Activated naive CD4-positive, alpha-beta T cell treated with anti-CD3 and anti-CD28 coated beads, Interleukin-2, amount 10 ng/mL, durations not matched to agents 7 days and 5 days (primary cell): Measurements from ENCODE around the gene TUBB4A.

ENCODE experiments used
- CTCF ChIA-PET: fragments of 350-600 bp; sonication (Branson Sonifier 250); formaldehyde crosslinking; loops from one replicate; lab custom pipeline; 2021; ENCODE audit warnings: antibody characterized with exemption; lab: Charles Lee
- DNase-seq: peaks from one replicate; pipeline ENCODE4 v3.0.0-alpha.2; 2020
- H3K27ac Mint-ChIP-seq: one replicate; pipeline ENCODE4 v1.8.0; 2021; ENCODE audit warnings: mild to moderate bottlenecking, moderate library complexity, mixed read lengths
- H3K27me3 Mint-ChIP-seq: one replicate; pipeline ENCODE4 v1.8.0; 2021; ENCODE audit warnings: mild to moderate bottlenecking, mixed read lengths
- H3K36me3 Mint-ChIP-seq: one replicate; pipeline ENCODE4 v1.8.0; 2021; ENCODE audit warnings: mixed read lengths
- H3K4me1 Mint-ChIP-seq: one replicate; pipeline ENCODE4 v1.8.0; 2021; ENCODE audit warnings: mixed read lengths
- H3K4me3 Mint-ChIP-seq: one replicate; pipeline ENCODE4 v1.8.0; 2021; ENCODE audit warnings: mild to moderate bottlenecking, moderate library complexity, mixed read lengths
- H3K9me3 Mint-ChIP-seq: one replicate; pipeline ENCODE4 v1.8.0; 2021; ENCODE audit warnings: mixed read lengths

TUBB4A gene

GRCh38 chr19:6531163-6531955 lies 29.2 kb upstream of the TUBB4A start:
- peaks cover 6% of the 10 kb centered on the region for H3K36me3 Mint-ChIP-seq
- peaks cover 77% of the 10 kb centered on the region for H3K27me3 Mint-ChIP-seq
- peaks cover 5% of the 10 kb centered on the region for H3K9me3 Mint-ChIP-seq
- CTCF ChIA-PET = no interaction called here
- peaks cover 42% of the 10 kb centered on the region for H3K4me1 Mint-ChIP-seq
- no peak for DNase-seq
- no peak overlapping the region for H3K27ac Mint-ChIP-seq
- H3K4me3 Mint-ChIP-seq = peak overlapping the region; percentile 69

DNA sequence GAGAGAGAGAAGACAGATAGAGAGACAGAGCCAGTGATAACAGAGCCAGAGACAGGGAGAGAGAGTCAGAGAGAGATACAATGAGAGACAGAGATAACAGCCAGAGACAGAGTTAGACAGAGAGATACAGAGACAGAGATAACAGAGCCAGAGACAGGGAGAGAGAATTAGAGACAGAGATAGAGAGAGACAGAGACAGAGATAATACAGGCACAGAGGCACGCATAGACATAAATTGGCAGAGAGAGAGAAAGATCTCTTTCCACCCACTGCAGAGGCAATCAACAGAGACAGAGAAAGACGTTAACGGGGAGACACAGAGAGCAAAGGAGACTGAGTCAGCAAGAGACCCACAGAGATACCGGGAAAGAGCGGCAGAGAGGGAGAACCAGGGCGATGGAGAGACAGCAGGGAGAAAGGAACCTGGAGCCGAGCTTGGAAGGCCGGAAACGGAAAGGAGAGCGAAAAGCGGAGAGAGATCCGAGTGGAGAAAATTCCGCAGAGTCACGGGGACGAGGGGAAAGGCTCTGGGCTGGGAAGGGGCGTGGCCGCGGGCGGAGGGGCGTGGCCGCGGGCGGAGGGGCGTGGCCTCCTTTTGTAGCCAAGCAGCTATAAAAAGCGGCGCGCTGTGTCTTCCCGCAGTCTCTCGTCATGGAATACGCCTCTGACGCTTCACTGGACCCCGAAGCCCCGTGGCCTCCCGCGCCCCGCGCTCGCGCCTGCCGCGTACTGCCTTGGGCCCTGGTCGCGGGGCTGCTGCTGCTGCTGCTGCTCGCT lies 28.5 kb upstream of the TUBB4A start, which contains the start of gene TNFSF9:
TSS of gene TNFSF9 (plus strand) at position 641 of the 777 bp plus-strand sequence. CDS start at position 652, 11 bp downstream.
- no peaks in the 10 kb centered on the region for H3K9me3 Mint-ChIP-seq
- H3K4me1 Mint-ChIP-seq = peaks cover 35% of the 10 kb centered on the region
- peaks cover 78% of the 10 kb centered on the region for H3K27me3 Mint-ChIP-seq
- no peak within 1 kb of the TSS for H3K27ac Mint-ChIP-seq
- peak within 1 kb of the TSS; percentile 69 for H3K4me3 Mint-ChIP-seq
- DNase-seq = peak; percentile 87
- H3K36me3 Mint-ChIP-seq = no peaks in the 10 kb centered on the region
- CTCF ChIA-PET = no interaction called here

DNA sequence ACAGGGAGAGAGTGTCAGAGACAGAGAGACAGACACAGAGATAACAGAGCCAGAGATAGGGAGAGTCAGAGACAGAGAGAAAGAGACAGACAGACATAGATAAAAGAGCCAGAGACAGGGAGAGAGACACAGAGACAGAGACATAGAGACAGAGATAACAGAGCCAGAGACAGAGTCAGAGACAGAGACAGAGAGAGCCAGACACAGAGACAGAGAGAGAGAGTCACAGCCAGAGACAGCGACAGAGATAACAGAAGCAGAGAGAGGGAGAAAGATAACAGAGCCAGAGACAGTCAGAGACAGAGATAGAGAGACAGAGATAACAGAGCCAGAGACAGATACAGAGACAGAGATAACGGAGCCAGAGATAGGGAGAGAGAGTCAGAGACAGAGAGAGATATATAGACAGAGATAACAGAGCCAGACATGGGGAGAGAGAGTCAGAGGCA lies 27.9 kb upstream of the TUBB4A start:
- H3K27me3 Mint-ChIP-seq = peaks cover 82% of the 10 kb centered on the region
- H3K27ac Mint-ChIP-seq = no peak overlapping the region
- H3K4me3 Mint-ChIP-seq = peak overlapping the region; percentile 69
- H3K4me1 Mint-ChIP-seq = peaks cover 31% of the 10 kb centered on the region
- DNase-seq = no peak
- no peaks in the 10 kb centered on the region for H3K9me3 Mint-ChIP-seq
- H3K36me3 Mint-ChIP-seq = no peaks in the 10 kb centered on the region
- CTCF ChIA-PET = no interaction called here

DNA sequence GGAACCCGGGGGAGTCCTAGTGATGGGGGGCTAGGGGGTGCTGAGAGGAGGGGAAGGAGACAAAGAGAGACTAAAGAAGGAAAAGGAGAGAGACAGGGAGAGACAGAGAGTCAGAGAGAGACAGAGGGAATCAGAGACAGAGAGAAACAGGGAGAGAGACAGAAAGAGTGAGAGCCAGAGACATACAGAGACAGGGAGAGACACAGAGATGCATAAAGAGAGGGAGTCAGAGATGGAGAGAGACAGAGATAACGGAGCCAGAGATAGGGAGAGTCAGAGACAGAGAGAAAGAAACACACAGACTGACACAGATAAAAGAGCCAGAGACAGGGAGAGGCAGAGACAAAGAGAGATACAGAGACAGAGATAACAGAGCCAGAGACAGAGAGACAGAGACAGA lies 27.2 kb upstream of the TUBB4A start:
- no peaks in the 10 kb centered on the region for H3K36me3 Mint-ChIP-seq
- no peak for DNase-seq
- H3K27ac Mint-ChIP-seq = no peak overlapping the region
- peaks cover 31% of the 10 kb centered on the region for H3K4me1 Mint-ChIP-seq
- CTCF ChIA-PET = no interaction called here
- H3K9me3 Mint-ChIP-seq = no peaks in the 10 kb centered on the region
- H3K4me3 Mint-ChIP-seq = peak overlapping the region; percentile 2
- peaks cover 76% of the 10 kb centered on the region for H3K27me3 Mint-ChIP-seq

DNA sequence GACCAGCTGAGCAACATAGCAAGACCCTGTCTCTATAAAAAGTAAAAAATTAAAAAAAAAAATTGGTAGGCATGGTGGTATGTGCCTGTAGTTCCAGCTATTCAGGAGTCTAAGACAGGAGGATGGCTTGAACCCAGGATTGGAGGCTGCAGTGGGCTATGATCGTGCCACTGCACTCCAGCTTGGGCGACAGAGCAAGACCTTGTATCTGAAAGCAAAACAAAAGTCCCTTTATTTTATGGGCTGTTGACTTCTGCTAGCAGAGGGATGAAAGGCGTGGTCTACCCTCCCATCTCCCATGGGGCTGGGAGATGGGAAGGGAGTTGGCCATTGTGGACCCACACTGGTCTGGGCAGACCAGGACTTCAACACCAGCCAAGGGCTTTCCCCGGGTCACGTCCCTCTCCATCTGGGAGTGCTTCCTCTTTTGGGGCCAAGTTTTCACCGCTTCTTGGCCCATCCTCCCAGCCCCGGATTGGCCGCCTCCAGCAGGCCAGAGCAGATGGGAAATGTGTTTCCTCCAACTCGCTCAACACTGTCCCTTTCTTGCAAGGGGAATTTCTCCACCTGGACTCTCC lies 26.5 kb upstream of the TUBB4A start:
- Mint-ChIP-seq H3K36me3 (no peaks in the 10 kb centered on the region), H3K4me3 (no peak overlapping the region), H3K27ac (no peak overlapping the region), H3K9me3 (no peaks in the 10 kb centered on the region), H3K27me3 (peaks cover 68% of the 10 kb centered on the region), H3K4me1 (peaks cover 28% of the 10 kb centered on the region)
- CTCF ChIA-PET = no interaction called here
- DNase-seq = no peak

GRCh38 chr19:6527893-6528543 lies 25.9 kb upstream of the TUBB4A start:
- no peak for DNase-seq
- no peaks in the 10 kb centered on the region for H3K9me3 Mint-ChIP-seq
- H3K4me1 Mint-ChIP-seq = peaks cover 28% of the 10 kb centered on the region
- CTCF ChIA-PET = no interaction called here
- H3K36me3 Mint-ChIP-seq = no peaks in the 10 kb centered on the region
- H3K27me3 Mint-ChIP-seq = peaks cover 64% of the 10 kb centered on the region
- H3K4me3 Mint-ChIP-seq = no peak overlapping the region
- no peak overlapping the region for H3K27ac Mint-ChIP-seq

- no peak overlapping the region for H3K27ac Mint-ChIP-seq
- H3K4me1 Mint-ChIP-seq = peaks cover 7% of the 10 kb centered on the region
- peaks cover 43% of the 10 kb centered on the region for H3K27me3 Mint-ChIP-seq
- DNase-seq = no peak
- CTCF ChIA-PET = interaction anchor here (0.9 kb wide), 1 partner anchor 340 kb away, joined by 3 read pairs; no protein-coding TSS in a partner anchor
- no peaks in the 10 kb centered on the region for H3K36me3 Mint-ChIP-seq
- H3K9me3 Mint-ChIP-seq = no peaks in the 10 kb centered on the region
- H3K4me3 Mint-ChIP-seq = no peak overlapping the region
Observed at GRCh38 chr19:6524311-6524710, 22.2 kb upstream of the TUBB4A start.

GRCh38 chr19:6522712-6523111 lies 20.6 kb upstream of the TUBB4A start:
- Mint-ChIP-seq H3K9me3 (no peaks in the 10 kb centered on the region), H3K36me3 (no peaks in the 10 kb centered on the region), H3K4me1 (peaks cover 20% of the 10 kb centered on the region), H3K27me3 (peaks cover 30% of the 10 kb centered on the region), H3K27ac (no peak overlapping the region), H3K4me3 (no peak overlapping the region)
- CTCF ChIA-PET = interaction anchor here (0.6 to 1.2 kb wide), 2 partner anchors 9 to 13 kb away, joined by 3 read pairs; no protein-coding TSS in a partner anchor
- no peak for DNase-seq

DNA sequence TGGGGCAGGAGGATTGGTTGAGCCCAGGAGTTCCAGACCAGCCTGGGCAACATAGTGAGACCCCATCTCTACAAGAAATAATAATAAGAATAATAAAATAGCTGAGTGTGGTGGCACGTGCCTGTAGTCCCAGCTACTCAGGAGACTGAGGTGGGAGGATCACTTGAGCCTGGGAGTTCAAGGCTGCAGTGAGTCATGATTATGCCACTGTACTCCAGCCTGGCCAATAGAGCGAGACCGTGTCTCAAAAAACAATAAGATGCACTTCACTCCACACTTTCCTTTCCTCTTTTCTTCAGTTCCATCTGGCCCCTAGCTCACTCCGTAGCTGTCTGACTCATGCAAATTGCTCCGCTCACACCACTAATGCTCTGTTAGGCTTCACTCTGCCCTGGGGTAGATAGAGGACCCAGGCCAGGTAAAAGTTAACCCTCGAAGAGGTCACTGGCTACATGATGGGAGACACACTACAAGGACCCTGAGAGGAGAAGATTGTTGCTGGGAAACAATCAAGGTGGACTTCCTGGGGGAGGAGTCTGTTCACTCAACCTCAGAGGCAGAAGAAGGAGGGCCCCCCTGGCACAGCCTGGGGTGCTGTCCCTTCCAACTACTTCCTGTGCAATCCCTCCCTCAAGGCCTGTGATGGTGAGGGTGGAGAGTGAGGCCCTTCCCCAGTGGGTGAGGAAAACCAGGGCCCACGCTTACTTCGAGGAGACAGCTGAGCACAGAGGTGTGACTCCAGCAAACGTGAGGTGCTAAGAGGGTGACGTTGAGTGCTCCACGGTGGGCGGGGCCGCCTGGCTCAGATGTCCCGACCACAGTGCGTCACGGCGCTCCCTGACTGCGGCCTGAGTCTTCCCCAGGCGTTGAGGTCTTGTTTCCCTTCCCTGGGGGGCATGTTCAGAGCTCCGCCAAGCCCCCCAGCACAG lies 19.9 kb upstream of the TUBB4A start:
- peaks cover 26% of the 10 kb centered on the region for H3K27me3 Mint-ChIP-seq
- H3K4me3 Mint-ChIP-seq = no peak overlapping the region
- DNase-seq = no peak
- H3K4me1 Mint-ChIP-seq = peaks cover 26% of the 10 kb centered on the region
- CTCF ChIA-PET = interaction anchor here (0.6 kb wide), 1 partner anchor 9 kb away, joined by 3 read pairs; no protein-coding TSS in a partner anchor
- no peaks in the 10 kb centered on the region for H3K9me3 Mint-ChIP-seq
- H3K36me3 Mint-ChIP-seq = no peaks in the 10 kb centered on the region
- no peak overlapping the region for H3K27ac Mint-ChIP-seq

GRCh38 chr19:6519289-6519688 lies 17.2 kb upstream of the TUBB4A start:
- no peak overlapping the region for H3K27ac Mint-ChIP-seq
- peaks cover 23% of the 10 kb centered on the region for H3K27me3 Mint-ChIP-seq
- CTCF ChIA-PET = interaction anchor here (0.8 kb wide), 1 partner anchor 112 kb away, joined by 3 read pairs; no protein-coding TSS in a partner anchor
- no peaks in the 10 kb centered on the region for H3K36me3 Mint-ChIP-seq
- peaks cover 39% of the 10 kb centered on the region for H3K4me1 Mint-ChIP-seq
- H3K9me3 Mint-ChIP-seq = no peaks in the 10 kb centered on the region
- no peak overlapping the region for H3K4me3 Mint-ChIP-seq
- DNase-seq = no peak

GRCh38 chr19:6518145-6518911 lies 16.2 kb upstream of the TUBB4A start:
- H3K27ac Mint-ChIP-seq = peak overlapping the region; percentile 12
- peaks cover 39% of the 10 kb centered on the region for H3K4me1 Mint-ChIP-seq
- peak overlapping the region; percentile 54 for H3K4me3 Mint-ChIP-seq
- peaks cover 27% of the 10 kb centered on the region for H3K27me3 Mint-ChIP-seq
- H3K36me3 Mint-ChIP-seq = no peaks in the 10 kb centered on the region
- no peaks in the 10 kb centered on the region for H3K9me3 Mint-ChIP-seq
- CTCF ChIA-PET = interaction anchor here (0.6 to 3.0 kb wide), 7 partner anchors 13 to 345 kb away, joined by 3 to 33 read pairs (median 5); no protein-coding TSS in a partner anchor
- peak; percentile 50 for DNase-seq

DNA sequence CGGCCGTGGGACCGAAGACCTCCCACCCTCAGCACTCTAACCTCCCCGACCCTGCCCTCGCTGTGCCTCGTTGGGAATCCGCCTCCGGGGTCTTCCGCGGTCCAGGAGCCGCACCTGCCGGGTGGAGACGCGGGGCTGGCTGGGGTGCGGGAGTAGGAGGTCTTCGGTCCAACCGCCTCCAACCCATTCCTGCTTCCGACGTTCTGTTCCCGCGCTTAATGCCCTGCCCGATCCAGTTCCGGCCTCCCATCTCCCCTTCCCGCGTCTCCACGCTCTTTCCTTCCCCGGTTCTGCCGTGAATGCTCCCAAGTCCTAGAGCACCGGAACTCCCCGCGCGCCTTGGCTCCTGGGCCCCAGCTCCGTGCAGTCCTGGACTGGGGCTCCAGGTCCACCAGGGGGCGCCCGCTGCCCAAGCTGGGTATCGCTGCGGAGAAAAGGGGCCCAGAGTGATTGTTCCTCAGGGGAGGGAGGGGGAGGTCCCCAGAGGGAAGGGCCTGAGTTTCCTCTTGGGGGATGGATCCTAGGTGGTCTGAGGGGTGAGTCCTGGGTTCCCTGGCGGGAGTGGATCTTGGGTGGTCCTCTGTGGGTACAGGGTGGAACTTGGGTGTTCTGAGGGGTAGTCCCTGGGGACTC lies 14.7 kb upstream of the TUBB4A start:
- Mint-ChIP-seq H3K4me1 (peaks cover 34% of the 10 kb centered on the region), H3K9me3 (no peaks in the 10 kb centered on the region), H3K4me3 (peak overlapping the region; percentile 89), H3K27me3 (peaks cover 23% of the 10 kb centered on the region), H3K27ac (peak overlapping the region; percentile 89), H3K36me3 (no peaks in the 10 kb centered on the region)
- CTCF ChIA-PET = interaction anchor here (0.6 to 3.0 kb wide), 21 partner anchors 12 to 351 kb away, joined by 3 to 33 read pairs (median 4); partner anchors contain the start of genes DENND1C and GPR108
- DNase-seq = peak; percentile 94
